GM13977 (cell line): Measurements from ENCODE around the gene RNF103.
"Not testable (repeated sequence)": the region's sequence is repeated elsewhere in the genome, so short reads cannot be mapped to it uniquely, and the experiment has no call there.

Experiments used
- DNase-seq: peaks from one replicate; pipeline ENCODE4 v3.0.0; 2012; ENCODE audit warnings: low spot score
- in situ Hi-C: fragments of 300-500 bp; cut with MboI; formaldehyde crosslinking; loops from one replicate; pipeline ENCODE4 v1.12.0; 2022; ENCODE audit warnings: low sequenced_read_pairs, low pct_unique_long_range_greater_than_20kb, mixed read lengths, inconsistent platforms; ENCODE audit not compliant: unreplicated experiment
- TF ChIP-seq, protein P1 (sequence below): IDR thresholded peaks from 2 replicates; pipeline ENCODE4 v1.5.1; 2012; ENCODE audit warnings: mild to moderate bottlenecking, control low read depth; ENCODE audit not compliant: insufficient read depth; ENCODE audit errors: extremely low read depth, missing control alignments

The RNF103 gene, protein sequence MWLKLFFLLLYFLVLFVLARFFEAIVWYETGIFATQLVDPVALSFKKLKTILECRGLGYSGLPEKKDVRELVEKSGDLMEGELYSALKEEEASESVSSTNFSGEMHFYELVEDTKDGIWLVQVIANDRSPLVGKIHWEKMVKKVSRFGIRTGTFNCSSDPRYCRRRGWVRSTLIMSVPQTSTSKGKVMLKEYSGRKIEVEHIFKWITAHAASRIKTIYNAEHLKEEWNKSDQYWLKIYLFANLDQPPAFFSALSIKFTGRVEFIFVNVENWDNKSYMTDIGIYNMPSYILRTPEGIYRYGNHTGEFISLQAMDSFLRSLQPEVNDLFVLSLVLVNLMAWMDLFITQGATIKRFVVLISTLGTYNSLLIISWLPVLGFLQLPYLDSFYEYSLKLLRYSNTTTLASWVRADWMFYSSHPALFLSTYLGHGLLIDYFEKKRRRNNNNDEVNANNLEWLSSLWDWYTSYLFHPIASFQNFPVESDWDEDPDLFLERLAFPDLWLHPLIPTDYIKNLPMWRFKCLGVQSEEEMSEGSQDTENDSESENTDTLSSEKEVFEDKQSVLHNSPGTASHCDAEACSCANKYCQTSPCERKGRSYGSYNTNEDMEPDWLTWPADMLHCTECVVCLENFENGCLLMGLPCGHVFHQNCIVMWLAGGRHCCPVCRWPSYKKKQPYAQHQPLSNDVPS

DNA sequence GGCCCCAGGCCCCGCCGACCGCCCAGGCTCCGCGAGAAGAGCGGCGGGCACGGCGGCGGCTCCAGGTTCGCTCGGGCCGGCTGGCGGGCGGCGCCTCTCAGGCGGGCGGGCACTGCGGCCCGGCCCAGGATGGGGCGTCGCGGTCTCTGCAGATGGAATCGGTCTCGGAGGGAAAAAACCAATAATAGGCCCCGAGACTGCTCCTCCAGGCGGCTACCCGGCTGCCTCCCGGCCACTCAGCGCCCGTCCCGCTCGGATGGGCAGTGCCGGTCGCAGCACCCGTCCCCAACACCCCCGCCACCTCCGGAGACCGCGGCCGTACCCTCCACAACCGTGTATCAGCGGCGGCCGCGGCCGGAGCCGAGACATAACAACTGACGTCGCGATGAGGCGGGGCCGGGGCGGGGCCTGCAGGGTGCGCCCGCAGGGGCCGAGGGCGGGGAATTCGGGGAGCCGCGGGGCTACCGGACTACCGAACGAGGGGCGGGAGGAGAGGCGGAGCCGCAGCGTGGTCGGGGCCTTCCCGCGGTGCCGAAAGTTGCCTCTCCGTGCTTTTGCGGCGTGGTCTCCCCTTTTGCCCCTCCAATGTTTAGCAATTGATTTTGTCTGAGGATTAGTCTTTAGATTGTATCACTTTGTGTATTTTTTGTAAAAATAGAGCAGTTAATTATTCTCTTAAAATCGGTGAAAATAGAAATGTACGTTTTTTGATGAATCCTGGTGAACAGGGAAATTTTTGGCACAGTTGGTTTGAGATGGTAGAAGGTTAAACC lies at the start of gene RNF103:
Gene RNF103, minus strand, starts transcription at position 372 of the 773 bp plus-strand sequence. CDS start 979 bp downstream, outside the sequence.
- DNase-seq, result peak; percentile 91
- in situ Hi-C loops, result no loop called here
- TF ChIP-seq, protein P1, sequence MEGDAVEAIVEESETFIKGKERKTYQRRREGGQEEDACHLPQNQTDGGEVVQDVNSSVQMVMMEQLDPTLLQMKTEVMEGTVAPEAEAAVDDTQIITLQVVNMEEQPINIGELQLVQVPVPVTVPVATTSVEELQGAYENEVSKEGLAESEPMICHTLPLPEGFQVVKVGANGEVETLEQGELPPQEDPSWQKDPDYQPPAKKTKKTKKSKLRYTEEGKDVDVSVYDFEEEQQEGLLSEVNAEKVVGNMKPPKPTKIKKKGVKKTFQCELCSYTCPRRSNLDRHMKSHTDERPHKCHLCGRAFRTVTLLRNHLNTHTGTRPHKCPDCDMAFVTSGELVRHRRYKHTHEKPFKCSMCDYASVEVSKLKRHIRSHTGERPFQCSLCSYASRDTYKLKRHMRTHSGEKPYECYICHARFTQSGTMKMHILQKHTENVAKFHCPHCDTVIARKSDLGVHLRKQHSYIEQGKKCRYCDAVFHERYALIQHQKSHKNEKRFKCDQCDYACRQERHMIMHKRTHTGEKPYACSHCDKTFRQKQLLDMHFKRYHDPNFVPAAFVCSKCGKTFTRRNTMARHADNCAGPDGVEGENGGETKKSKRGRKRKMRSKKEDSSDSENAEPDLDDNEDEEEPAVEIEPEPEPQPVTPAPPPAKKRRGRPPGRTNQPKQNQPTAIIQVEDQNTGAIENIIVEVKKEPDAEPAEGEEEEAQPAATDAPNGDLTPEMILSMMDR, result no peak

DNA sequence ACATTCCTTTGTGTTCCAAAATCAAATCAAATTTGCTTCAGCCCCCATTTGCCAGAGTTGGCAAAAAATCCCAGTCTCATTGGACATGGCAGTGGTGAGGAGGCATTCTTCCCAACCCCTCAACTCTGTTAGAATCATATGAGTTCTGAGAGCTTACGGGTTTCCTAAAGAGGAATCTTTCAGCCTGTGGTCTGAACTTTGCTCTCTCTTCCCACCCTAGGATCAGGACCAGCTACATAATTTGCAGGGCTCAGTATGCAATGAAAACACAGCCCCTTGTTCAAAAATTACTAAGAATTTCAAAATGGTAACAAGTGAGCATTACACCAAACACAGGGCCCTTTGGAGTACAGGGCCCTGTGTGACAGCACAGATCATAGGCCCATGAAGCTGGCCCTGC lies 49.3 kb upstream of the RNF103 start:
- in situ Hi-C loops, result no loop called here
- TF ChIP-seq, protein P1, result no peak

DNA sequence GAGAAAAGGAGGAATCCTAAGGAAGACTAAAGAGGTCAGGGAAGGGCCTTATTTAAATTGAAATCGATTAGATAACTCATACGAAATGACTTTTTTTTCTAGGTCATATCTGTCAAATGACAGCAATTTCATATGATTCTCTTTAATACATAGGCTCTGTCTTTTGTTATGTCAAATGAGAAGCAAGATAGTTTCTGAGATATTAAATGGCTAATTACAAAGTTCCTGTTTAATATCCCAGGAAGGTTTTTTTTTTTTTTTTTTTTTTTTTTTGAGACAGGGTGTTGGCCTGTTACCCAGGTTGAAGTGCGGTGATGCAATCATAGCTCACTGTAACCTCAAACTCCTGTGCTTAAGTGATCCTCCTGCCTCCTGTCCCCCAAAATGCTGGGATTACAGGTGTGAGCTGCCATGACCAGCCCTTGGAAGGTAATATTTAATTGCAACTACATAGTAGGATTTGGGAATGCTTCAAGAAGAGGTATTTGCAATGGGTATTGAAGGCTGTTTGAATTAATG lies 48.4 kb upstream of the RNF103 start:
- DNase-seq, result no peak
- TF ChIP-seq, protein P1, result no peak
- in situ Hi-C loops, result no loop called here

More for the DNA sequence above, 49.3 kb upstream of the RNF103 start:
- DNase-seq, result no peak

DNA sequence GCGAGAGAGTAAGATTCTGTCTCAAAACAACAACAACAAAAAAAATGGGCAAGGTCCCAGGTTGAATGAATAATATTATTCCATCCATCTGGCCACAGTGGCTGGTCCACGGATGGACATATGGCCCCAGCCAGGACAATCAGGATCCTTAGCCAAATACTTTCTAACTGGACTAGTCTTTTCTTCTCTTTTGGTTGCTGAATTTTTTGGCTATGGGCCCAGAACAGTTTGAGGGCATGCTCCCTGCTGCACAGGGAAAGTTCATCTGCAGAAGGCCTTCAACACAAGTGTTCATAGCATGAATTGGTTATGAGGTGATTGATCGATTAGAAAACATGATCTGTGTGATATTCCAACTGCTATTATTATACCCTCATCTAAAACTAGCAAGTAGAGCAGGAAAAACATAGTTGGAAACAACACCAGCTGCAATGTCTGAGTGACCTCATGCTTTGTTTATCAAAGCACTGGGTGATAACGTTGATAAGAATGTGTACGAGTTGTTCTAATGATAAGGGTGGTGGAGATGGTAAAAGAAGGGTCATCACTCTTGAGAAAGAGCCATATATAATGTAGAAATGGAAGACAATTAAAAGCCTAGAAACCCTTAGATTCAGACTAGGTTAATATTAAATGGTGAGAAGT lies 47.8 kb upstream of the RNF103 start:
- TF ChIP-seq, protein P1, result no peak
- in situ Hi-C loops, result no loop called here
- no peak for DNase-seq

DNA sequence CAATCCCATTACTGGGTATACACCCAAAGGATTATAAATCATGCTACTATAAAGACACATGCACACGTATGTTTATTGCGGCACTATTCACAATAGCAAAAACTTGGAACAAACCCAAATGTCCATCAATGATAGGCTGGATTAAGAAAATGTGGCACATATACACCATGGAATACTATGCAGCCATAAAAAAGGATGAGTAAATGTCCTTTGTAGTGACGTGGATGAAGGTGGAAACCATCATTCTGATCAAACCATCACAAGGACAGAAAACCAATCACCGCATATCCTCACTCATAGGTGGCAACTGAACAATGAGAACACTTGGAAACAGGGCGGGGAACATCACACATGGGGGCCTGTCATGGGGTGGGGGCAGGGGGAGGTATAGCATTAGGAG lies 45.7 kb upstream of the RNF103 start:
- DNase-seq, in situ Hi-C loops: not testable (repeated sequence)

DNA sequence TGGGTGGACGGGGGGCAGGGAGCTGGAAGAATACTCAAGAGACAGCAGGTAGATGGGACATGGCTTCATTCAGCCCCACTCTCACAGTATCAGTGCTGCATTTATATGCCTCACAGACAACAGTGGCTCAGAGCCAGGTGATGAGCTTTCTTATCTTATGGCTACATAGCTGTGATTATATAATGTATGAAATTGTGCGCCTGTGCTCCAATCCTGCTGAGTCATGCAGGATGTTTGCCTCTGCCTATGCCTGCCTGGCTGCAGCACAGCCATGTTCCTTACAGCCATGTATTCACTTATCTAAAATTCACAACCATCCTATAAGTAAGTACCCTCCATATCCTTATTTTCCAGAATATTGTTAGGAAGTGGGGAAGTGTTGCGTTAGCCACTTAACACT lies 37.7 kb upstream of the RNF103 start:
- TF ChIP-seq, protein P1, result no peak
- no peak for DNase-seq
- in situ Hi-C loops, result no loop called here
